Testis (tissue), 3 donors: Measurements from ENCODE around the gene PPP1R3A. TPM values are rescaled to one million over a fixed set of nuclear protein-coding genes. Genes with fewer than 3 reads are reported as not detected.

Source experiments
- DNase-seq: peaks from one replicate; pipeline ENCODE4 v3.0.0-alpha.2; 2019
- H3K27ac ChIP-seq, 2 donors: fragments of 200-600 bp; sonication (generic); one replicate each; pipeline ENCODE4 v1.5.1; 2019
- H3K27me3 ChIP-seq: fragments of 200-600 bp; sonication (generic); one replicate; pipeline ENCODE4 v1.5.1; 2019
- H3K36me3 ChIP-seq: fragments of 200-600 bp; sonication (generic); one replicate; pipeline ENCODE4 v1.5.1; 2017; ENCODE audit warnings: low read depth; ENCODE audit errors: missing control alignments
- H3K4me1 ChIP-seq: fragments of 200-600 bp; sonication (generic); one replicate; pipeline ENCODE4 v1.5.1; 2019
- H3K4me3 ChIP-seq, 2 donors: fragments of 200-600 bp; sonication (generic); one replicate each; pipeline ENCODE4 v1.5.1; 2017 to 2019
- H3K9me3 ChIP-seq: fragments of 200-600 bp; sonication (generic); one replicate; pipeline ENCODE4 v1.5.1; 2017
- CTCF ChIP-seq, 3 experiments: fragments of 450-650 bp in 2 of 3; fragments of 200-600 bp in 1 of 3; sonication (generic) in 1 of 3; IDR thresholded peaks; one replicate each; pipeline ENCODE4 v1.5.1; 2016 to 2019; ENCODE audit warnings: antibody characterized with exemption in 3 of 3, mild to moderate bottlenecking in 2 of 3, moderate library complexity in 1 of 3
- POLR2A ChIP-seq: fragments of 450-650 bp; IDR thresholded peaks from one replicate; pipeline ENCODE4 v1.6.1; 2017; ENCODE audit warnings: antibody characterized with exemption, mild to moderate bottlenecking, moderate library complexity
- WGBS, 2 donors: methylation state at CpG; one replicate each; pipeline ENCODE4 v1.1.5; 2018; 5-methylcytosine and 5-hydroxymethylcytosine counted together
- intact Hi-C: fragments of 100-400 bp; cut with DNase I; formaldehyde crosslinking; loops from one replicate; pipeline ENCODE4 v1.15.1; 2023; ENCODE audit warnings: low total_unique reads
- polyA plus RNA-seq: library from polyadenylated mRNA; stranded (reverse); fragments of 350-450 nt; fragmentation: Illumina TruSeq; extraction: RNeasy Lipid Tissue Mini Kit (QIAGEN cat#74804); gene quantifications from one replicate; pipeline ENCODE4 v1.2.3, GENCODE V29; 2014; ENCODE audit warnings: low read depth, low replicate concordance; ENCODE audit not compliant: insufficient read depth
- total RNA-seq, 2 donors: library from RNA; depleted of rRNA; stranded (reverse); fragments of >200 nt; gene quantifications; one replicate each; pipeline ENCODE4 v1.2.3, GENCODE V29; 2016

Gene PPP1R3A
- total and polyA plus RNA-seq, 3 donors from 2014 or later, result 0.24 to 1.4 (median 0.99) TPM

GRCh38 chr7:113875224-113875623, 43.6 kb downstream of the PPP1R3A start:
- intact Hi-C loops, result no loop called here
- no peak overlapping the region for H3K4me3 ChIP-seq
- TF ChIP-seq CTCF (IDR thresholded peaks at IDR 0.05) (no peak), POLR2A (no peak)
- H3K27ac ChIP-seq, result no peak overlapping the region
- DNase-seq, result no peak
- H3K27me3 ChIP-seq, result no peaks in the 10 kb centered on the region
- H3K9me3 ChIP-seq, result no peaks in the 10 kb centered on the region
- H3K36me3 ChIP-seq, result no peaks in the 10 kb centered on the region
- WGBS, 2 donors, result 89 to 96% methylated on average over 2 of the region's 2 CpGs
- H3K4me1 ChIP-seq, result no peaks in the 10 kb centered on the region

GRCh38 chr7:113873554-113874151, 45.2 kb downstream of the PPP1R3A start:
- no peak for DNase-seq
- no peak overlapping the region for H3K4me3 ChIP-seq
- WGBS, 2 donors, result 75 to 76% methylated on average over 2 of the region's 2 CpGs
- no peaks in the 10 kb centered on the region for H3K4me1 ChIP-seq
- H3K27me3 ChIP-seq, result no peaks in the 10 kb centered on the region
- H3K36me3 ChIP-seq, result no peaks in the 10 kb centered on the region
- H3K9me3 ChIP-seq, result no peaks in the 10 kb centered on the region
- no peak overlapping the region for H3K27ac ChIP-seq
- intact Hi-C loops, result no loop called here
- no peak for TF ChIP-seq POLR2A
- TF ChIP-seq CTCF (IDR thresholded peaks at IDR 0.05), result no peak

- no peaks in the 10 kb centered on the region for H3K4me1 ChIP-seq
- WGBS, 2 donors, result 95 to 96% methylated on average over 1 of the region's 1 CpG
- H3K36me3 ChIP-seq, result no peaks in the 10 kb centered on the region
- H3K9me3 ChIP-seq, result no peaks in the 10 kb centered on the region
- intact Hi-C loops, result no loop called here
- H3K4me3 ChIP-seq, result no peak overlapping the region
- TF ChIP-seq CTCF (IDR thresholded peaks at IDR 0.05), result no peak
- TF ChIP-seq POLR2A, result no peak
- DNase-seq, result no peak
- no peaks in the 10 kb centered on the region for H3K27me3 ChIP-seq
- H3K27ac ChIP-seq, result no peak overlapping the region
These were observed 45.8 kb downstream of the PPP1R3A start for GRCh38 chr7:113872981-113873380.

- Histone ChIP-seq H3K4me1 (no peaks in the 10 kb centered on the region), H3K27ac (no peak overlapping the region), H3K27me3 (no peaks in the 10 kb centered on the region), H3K9me3 (no peaks in the 10 kb centered on the region), H3K36me3 (no peaks in the 10 kb centered on the region), H3K4me3 (no peak overlapping the region)
- WGBS, 2 donors, result 93 to 94% methylated on average over 2 of the region's 2 CpGs
- TF ChIP-seq POLR2A (no peak), CTCF (IDR thresholded peaks at IDR 0.05) (no peak)
- no peak for DNase-seq
- intact Hi-C loops, result no loop called here
These were observed 51.5 kb downstream of the PPP1R3A start for GRCh38 chr7:113867325-113867724.

GRCh38 chr7:113856010-113856409, 62.8 kb downstream of the PPP1R3A start:
- DNase-seq, result no peak
- intact Hi-C loops, result no loop called here
- no peaks in the 10 kb centered on the region for H3K27me3 ChIP-seq
- TF ChIP-seq CTCF (IDR thresholded peaks at IDR 0.05), result no peak
- TF ChIP-seq POLR2A, result no peak
- WGBS, 2 donors, result 60 to 89% methylated on average over 1 to 2 of the region's 2 CpGs
- H3K27ac ChIP-seq, result no peak overlapping the region
- H3K9me3 ChIP-seq, result no peaks in the 10 kb centered on the region
- H3K4me3 ChIP-seq, result no peak overlapping the region
- no peaks in the 10 kb centered on the region for H3K4me1 ChIP-seq
- H3K36me3 ChIP-seq, result no peaks in the 10 kb centered on the region
